Stomach (tissue), 4 donors: ENCODE measurements around the gene PRR32.
"Not testable (repeated sequence)": the region's sequence is repeated elsewhere in the genome, so short reads cannot be mapped to it uniquely, and the experiment has no call there.

ENCODE experiments used
- POLR2AphosphoS5 ChIP-seq, 3 donors: sonication (generic); formaldehyde crosslinking; IDR thresholded peaks; one replicate each; pipeline ENCODE4 v1.6.1; 2016; ENCODE audit warnings: antibody characterized with exemption in 3 of 3
- TF ChIP-seq, protein P1 (sequence below), 7 experiments: fragments of 450-650 bp in 4 of 7; fragments of 200-600 bp in 3 of 7; sonication (generic) in 3 of 7; IDR thresholded peaks; one replicate each; pipeline ENCODE4 v1.5.1; 2016 to 2019; ENCODE audit warnings: antibody characterized with exemption in 7 of 7, control low read depth in 2 of 7, mild to moderate bottlenecking in 1 of 7

DNA sequence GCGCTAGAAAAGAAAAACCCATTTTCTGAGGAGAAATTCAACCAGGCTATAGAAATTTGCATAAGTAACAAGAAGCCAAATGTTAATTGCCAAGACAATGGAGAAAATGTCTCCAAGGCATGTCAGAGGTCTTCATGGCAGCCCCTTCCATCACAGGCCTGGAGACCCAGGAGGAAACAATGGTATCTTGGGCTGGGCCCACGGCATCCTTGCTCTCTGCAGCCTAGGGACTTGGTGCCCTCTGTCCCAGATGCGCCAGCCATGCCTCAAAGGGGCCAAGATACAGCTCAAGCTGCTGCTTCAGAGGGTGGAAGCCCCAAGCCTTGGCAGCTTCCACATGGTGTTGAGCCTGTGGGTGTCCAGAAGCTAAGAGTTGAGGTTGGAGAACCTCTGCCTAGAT is 12.7 kb upstream of the PRR32 start:
- TF ChIP-seq, protein P1, sequence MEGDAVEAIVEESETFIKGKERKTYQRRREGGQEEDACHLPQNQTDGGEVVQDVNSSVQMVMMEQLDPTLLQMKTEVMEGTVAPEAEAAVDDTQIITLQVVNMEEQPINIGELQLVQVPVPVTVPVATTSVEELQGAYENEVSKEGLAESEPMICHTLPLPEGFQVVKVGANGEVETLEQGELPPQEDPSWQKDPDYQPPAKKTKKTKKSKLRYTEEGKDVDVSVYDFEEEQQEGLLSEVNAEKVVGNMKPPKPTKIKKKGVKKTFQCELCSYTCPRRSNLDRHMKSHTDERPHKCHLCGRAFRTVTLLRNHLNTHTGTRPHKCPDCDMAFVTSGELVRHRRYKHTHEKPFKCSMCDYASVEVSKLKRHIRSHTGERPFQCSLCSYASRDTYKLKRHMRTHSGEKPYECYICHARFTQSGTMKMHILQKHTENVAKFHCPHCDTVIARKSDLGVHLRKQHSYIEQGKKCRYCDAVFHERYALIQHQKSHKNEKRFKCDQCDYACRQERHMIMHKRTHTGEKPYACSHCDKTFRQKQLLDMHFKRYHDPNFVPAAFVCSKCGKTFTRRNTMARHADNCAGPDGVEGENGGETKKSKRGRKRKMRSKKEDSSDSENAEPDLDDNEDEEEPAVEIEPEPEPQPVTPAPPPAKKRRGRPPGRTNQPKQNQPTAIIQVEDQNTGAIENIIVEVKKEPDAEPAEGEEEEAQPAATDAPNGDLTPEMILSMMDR (IDR thresholded peaks at IDR 0.05) = not testable (repeated sequence)
- not testable (repeated sequence) for TF ChIP-seq POLR2AphosphoS5 (IDR thresholded peaks at IDR 0.05)
